ENCODE results near the gene RPH3AL. TPM values are rescaled to one million over a fixed set of nuclear protein-coding genes. Genes with fewer than 3 reads are reported as not detected.

The RPH3AL gene
- total and polyA plus RNA-seq, 8 donors, result 43.4 to 89.1 (median 56.0) TPM

DNA sequence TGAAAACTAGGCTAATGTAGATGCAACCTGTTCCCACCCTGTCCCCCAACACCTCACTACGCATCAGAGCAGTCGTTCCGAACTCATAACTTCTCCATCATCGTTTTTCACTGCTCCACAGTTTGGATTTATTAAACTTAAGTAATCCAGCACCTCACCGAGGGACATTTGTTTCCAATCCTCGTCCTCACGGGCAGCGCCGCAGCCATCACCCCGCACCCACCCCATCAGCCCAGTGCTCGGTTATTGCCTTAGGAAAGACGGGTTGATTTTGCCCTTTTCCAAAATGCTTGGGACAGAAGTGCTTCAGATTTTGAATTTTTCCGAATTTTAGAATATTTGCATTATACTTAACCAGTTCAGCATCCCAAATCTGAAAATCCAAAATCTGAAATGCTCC is 100.2 kb downstream of the RPH3AL start:
- H3K4me3 ChIP-seq, result no peak overlapping the region
- no peaks in the 10 kb centered on the region for H3K36me3 ChIP-seq
- WGBS, 2 donors, result 92 to 94% methylated on average over 13 of the region's 13 CpGs
- no peak overlapping the region for H3K27ac ChIP-seq
- no peaks in the 10 kb centered on the region for H3K9me3 ChIP-seq
- FAIRE-seq (no peak), DNase-seq (peak in 3 of 6 donors; percentile 4 to 15 (median 8)), ATAC-seq (no peak)
- no peak for TF ChIP-seq CTCF (IDR thresholded peaks at IDR 0.05)
- H3K4me1 ChIP-seq, result no peaks in the 10 kb centered on the region
- H3K27me3 ChIP-seq, result no peaks in the 10 kb centered on the region
- intact Hi-C loops (cut with DNase I), result no loop called here

GRCh38 chr17:251531-251930 is 101.1 kb downstream of the RPH3AL start:
- no peak for TF ChIP-seq CTCF (IDR thresholded peaks at IDR 0.05)
- FAIRE-seq, result no peak
- peaks cover 0 to 2% (median 0%) of the 10 kb centered on the region in 3 donors for H3K36me3 ChIP-seq
- no peaks in the 10 kb centered on the region for H3K4me1 ChIP-seq
- 96 to 97% methylated on average over 12 of the region's 12 CpGs for WGBS, 2 donors
- intact Hi-C loops (cut with DNase I), result no loop called here
- no peak overlapping the region for H3K27ac ChIP-seq
- H3K9me3 ChIP-seq, result no peaks in the 10 kb centered on the region
- no peaks in the 10 kb centered on the region for H3K27me3 ChIP-seq
- no peak for ATAC-seq
- no peak overlapping the region for H3K4me3 ChIP-seq
- peak in 4 of 6 donors; percentile 11 to 43 (median 28) for DNase-seq

- FAIRE-seq, result no peak
- no peak for TF ChIP-seq CTCF (IDR thresholded peaks at IDR 0.05)
- no peak overlapping the region for H3K27ac ChIP-seq
- ATAC-seq, result no peak
- no peaks in the 10 kb centered on the region for H3K9me3 ChIP-seq
- H3K4me1 ChIP-seq, result no peaks in the 10 kb centered on the region
- intact Hi-C loops (cut with DNase I), result no loop called here
- DNase-seq, result peak in 4 of 6 donors; percentile 0 to 56 (median 26)
- WGBS, 2 donors, result 90 to 95% methylated on average over 27 of the region's 27 CpGs
- peaks cover 0 to 10% (median 3%) of the 10 kb centered on the region in 3 donors for H3K36me3 ChIP-seq
- H3K4me3 ChIP-seq, result no peak overlapping the region
- no peaks in the 10 kb centered on the region for H3K27me3 ChIP-seq
Observed at GRCh38 chr17:250487-251300, 101.9 kb downstream of the RPH3AL start.

DNA sequence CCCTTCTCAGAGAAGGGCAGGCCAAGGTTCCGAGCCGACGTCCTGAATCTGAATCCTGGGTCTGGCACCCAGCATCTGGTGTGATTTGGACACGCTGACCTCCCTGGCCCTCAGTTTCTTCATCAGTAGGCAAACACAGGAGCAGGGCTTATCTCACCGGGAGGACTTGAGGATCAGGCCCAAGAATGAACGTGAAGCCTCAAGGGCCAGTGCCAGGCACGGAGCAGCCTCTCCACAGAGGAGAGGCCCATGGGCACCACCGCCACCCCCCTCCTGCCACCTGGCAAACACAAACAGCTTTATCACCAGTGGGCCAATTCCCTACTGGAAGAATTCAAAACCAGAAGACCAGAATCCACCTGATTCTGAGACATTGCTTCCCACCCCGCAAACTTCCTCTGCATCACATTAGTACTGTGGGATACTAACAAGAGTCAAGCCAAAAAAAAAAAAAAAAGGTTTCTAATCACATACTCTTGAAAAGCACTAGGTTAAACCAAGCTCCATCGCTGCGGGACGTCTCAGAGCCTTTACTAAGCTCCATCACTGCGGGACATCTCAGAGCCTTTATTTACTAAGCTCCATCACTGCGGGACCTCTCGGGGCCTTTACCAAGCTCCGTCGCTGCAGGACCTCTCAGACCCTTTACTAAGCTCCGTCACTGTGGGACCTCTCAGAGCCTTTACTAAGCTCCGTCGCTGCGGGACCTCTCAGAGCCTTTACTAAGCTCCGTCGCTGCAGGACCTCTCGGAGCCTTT is 103.2 kb downstream of the RPH3AL start:
- ATAC-seq (peak in 2 of 4 donors; percentile 14 to 34), DNase-seq (peak in 4 of 6 donors; percentile 13 to 46 (median 31)), FAIRE-seq (no peak)
- no peaks in the 10 kb centered on the region for H3K9me3 ChIP-seq
- H3K4me1 ChIP-seq, result no peaks in the 10 kb centered on the region
- H3K27ac ChIP-seq, result no peak overlapping the region
- intact Hi-C loops (cut with DNase I), result no loop called here
- H3K36me3 ChIP-seq, result peaks cover 0 to 12% (median 8%) of the 10 kb centered on the region in 3 donors
- no peak overlapping the region for H3K4me3 ChIP-seq
- no peaks in the 10 kb centered on the region for H3K27me3 ChIP-seq
- WGBS, 2 donors, result 75 to 77% methylated on average over 24 of the region's 24 CpGs
- no peak for TF ChIP-seq CTCF (IDR thresholded peaks at IDR 0.05)
